H9 (cell line): Measurements from ENCODE around the gene ZNF253. TPM values are rescaled to one million over a fixed set of nuclear protein-coding genes. Genes with fewer than 3 reads are reported as not detected.

Source experiments
- DNase-seq: peaks from one replicate; pipeline ENCODE4 v3.0.0-alpha.2; 2017
- H2AFZ ChIP-seq: one replicate; pipeline ENCODE4 v1.6.1; 2013; ENCODE audit warnings: mild to moderate bottlenecking, low read length, control low read depth, moderate library complexity
- H2AK5ac ChIP-seq: 2 replicates; pipeline ENCODE4 v1.6.1; 2013; ENCODE audit warnings: low read length, control low read depth, mixed read lengths; ENCODE audit not compliant: insufficient read length
- H2BK120ac ChIP-seq: one replicate; pipeline ENCODE4 v1.6.1; 2013; ENCODE audit warnings: low read depth, mild to moderate bottlenecking, low read length, control low read depth, inconsistent platforms; ENCODE audit not compliant: poor library complexity, severe bottlenecking
- H2BK12ac ChIP-seq: 2 replicates; pipeline ENCODE4 v1.6.1; 2013; ENCODE audit warnings: low read length, control low read depth, mixed read lengths, low read depth; ENCODE audit not compliant: insufficient read length
- H2BK15ac ChIP-seq: 2 replicates; pipeline ENCODE4 v1.6.1; 2013; ENCODE audit warnings: low read depth, low read length, control low read depth
- H2BK20ac ChIP-seq: one replicate; pipeline ENCODE4 v1.6.1; 2013; ENCODE audit warnings: low read depth, mild to moderate bottlenecking, low read length, control low read depth, inconsistent platforms; ENCODE audit not compliant: poor library complexity, severe bottlenecking
- H2BK5ac ChIP-seq: 2 replicates; pipeline ENCODE4 v1.6.1; 2013; ENCODE audit warnings: low read length, control low read depth, mixed read lengths; ENCODE audit not compliant: insufficient read length
- H3K14ac ChIP-seq: 2 replicates; pipeline ENCODE4 v1.6.1; 2013; ENCODE audit warnings: low read length, control low read depth; ENCODE audit not compliant: insufficient read depth
- H3K18ac ChIP-seq: 2 replicates; pipeline ENCODE4 v1.6.1; 2013; ENCODE audit warnings: low read depth, mild to moderate bottlenecking, mixed read lengths, low read length, control low read depth; ENCODE audit not compliant: insufficient read length
- H3K23ac ChIP-seq: 2 replicates; pipeline ENCODE4 v1.6.1; 2013; ENCODE audit warnings: low read length, control low read depth, mixed read lengths, low read depth; ENCODE audit not compliant: insufficient read length
- H3K23me2 ChIP-seq: 2 replicates; pipeline ENCODE4 v1.6.1; 2013; ENCODE audit warnings: low read depth, mild to moderate bottlenecking, mixed read lengths, low read length, control low read depth; ENCODE audit not compliant: insufficient read length, poor library complexity, severe bottlenecking
- H3K27ac ChIP-seq: 2 replicates; pipeline ENCODE4 v1.5.1; 2013; ENCODE audit warnings: low read length, control low read depth, mixed read lengths, low read depth; ENCODE audit not compliant: insufficient read length
- H3K27me3 ChIP-seq: 2 replicates; pipeline ENCODE4 v1.6.1; 2013; ENCODE audit warnings: low read length, control low read depth, inconsistent platforms; ENCODE audit not compliant: insufficient read depth
- H3K4ac ChIP-seq: 2 replicates; pipeline ENCODE4 v1.6.1; 2013; ENCODE audit warnings: low read depth, mild to moderate bottlenecking, control low read depth, inconsistent platforms, low read length, moderate library complexity
- H3K4me1 ChIP-seq: 2 replicates; pipeline ENCODE4 v1.6.1; 2013; ENCODE audit warnings: low read length, control low read depth, inconsistent platforms; ENCODE audit not compliant: insufficient read depth
- H3K4me2 ChIP-seq: 2 replicates; pipeline ENCODE4 v1.6.1; 2013; ENCODE audit warnings: low read length, control low read depth, mixed read lengths; ENCODE audit not compliant: insufficient read length, insufficient read depth
- H3K56ac ChIP-seq: 2 replicates; pipeline ENCODE4 v1.6.1; 2013; ENCODE audit warnings: low read depth, mild to moderate bottlenecking, mixed read lengths, low read length, control low read depth; ENCODE audit not compliant: insufficient read length
- H3K79me1 ChIP-seq: 2 replicates; pipeline ENCODE4 v1.6.1; 2013; ENCODE audit warnings: low read depth, mild to moderate bottlenecking, moderate library complexity, low read length, control low read depth, inconsistent platforms; ENCODE audit not compliant: insufficient read depth, poor library complexity, severe bottlenecking
- H3K79me2 ChIP-seq: 2 replicates; pipeline ENCODE4 v1.6.1; 2013; ENCODE audit warnings: low read length, control low read depth, inconsistent platforms; ENCODE audit not compliant: insufficient read depth
- H3K9ac ChIP-seq: 2 replicates; pipeline ENCODE4 v1.6.1; 2013; ENCODE audit warnings: low read length, control low read depth, mixed read lengths; ENCODE audit not compliant: insufficient read length; ENCODE audit errors: extremely low read depth
- H3K9me3 ChIP-seq: one replicate; pipeline ENCODE4 v1.6.1; 2013; ENCODE audit warnings: low read depth, low read length, inconsistent platforms; ENCODE audit not compliant: control insufficient read depth
- H3T11ph ChIP-seq: one replicate; pipeline ENCODE4 v1.6.1; 2013; ENCODE audit warnings: mild to moderate bottlenecking, low read length, control low read depth, inconsistent platforms
- H4K20me1 ChIP-seq: one replicate; pipeline ENCODE4 v1.6.1; 2013; ENCODE audit not compliant: control insufficient read depth, insufficient read length, insufficient read depth
- H4K5ac ChIP-seq: 2 replicates; pipeline ENCODE4 v1.6.1; 2013; ENCODE audit warnings: low read depth, mild to moderate bottlenecking, mixed read lengths, low read length, control low read depth; ENCODE audit not compliant: insufficient read length
- H4K8ac ChIP-seq: replicated peaks from 2 replicates; pipeline ENCODE4 v1.6.1; 2013; ENCODE audit warnings: low read length, control low read depth, mixed read lengths, low read depth; ENCODE audit not compliant: insufficient read length
- H4K91ac ChIP-seq: 2 replicates; pipeline ENCODE4 v1.6.1; 2013; ENCODE audit warnings: low read depth, mild to moderate bottlenecking, moderate library complexity, mixed read lengths, low read length, control low read depth; ENCODE audit not compliant: insufficient read length
- H3K27ac Mint-ChIP-seq, 3 experiments: 2 replicates in 2 of 3; 3 replicates in 1 of 3; pipeline ENCODE4 v1.8.0; 2020 to 2021; ENCODE audit warnings: mixed read lengths in 3 of 3, mild to moderate bottlenecking in 1 of 3, moderate library complexity in 1 of 3
- H3K27me3 Mint-ChIP-seq: 2 replicates; pipeline ENCODE4 v1.8.0; 2021; ENCODE audit warnings: low read depth, mild to moderate bottlenecking, moderate library complexity, mixed read lengths
- H3K36me3 Mint-ChIP-seq, 3 experiments: 2 replicates in 2 of 3; 3 replicates in 1 of 3; pipeline ENCODE4 v1.8.0; 2020 to 2021; ENCODE audit warnings: low read depth in 3 of 3, mixed read lengths in 3 of 3; ENCODE audit not compliant: insufficient read depth in 1 of 3
- H3K4me1 Mint-ChIP-seq, 2 experiments: 2 replicates each; pipeline ENCODE4 v1.8.0; 2020; ENCODE audit warnings: mixed read lengths in 2 of 2
- H3K4me3 Mint-ChIP-seq, 2 experiments: 2 replicates in 1 of 2; 3 replicates in 1 of 2; pipeline ENCODE4 v1.8.0; 2020 to 2021; ENCODE audit warnings: mild to moderate bottlenecking in 2 of 2, mixed read lengths in 2 of 2, moderate library complexity in 1 of 2
- H3K9me3 Mint-ChIP-seq, 2 experiments: 2 replicates in 1 of 2; 3 replicates in 1 of 2; pipeline ENCODE4 v1.8.0; 2020; ENCODE audit warnings: mild to moderate bottlenecking in 2 of 2, mixed read lengths in 2 of 2, moderate library complexity in 1 of 2
- total RNA-seq: library from RNA; stranded (reverse); gene quantifications from 2 replicates; pipeline ENCODE4 v1.2.1, GENCODE V29; 2021
- TF ChIP-seq, protein P1 (sequence below): fragments of 200-600 bp; sonication (generic); conservative IDR thresholded peaks from 3 replicates; pipeline ENCODE4 v1.8.0; 2021; ENCODE audit warnings: antibody characterized with exemption, mild to moderate bottlenecking

The ZNF253 gene
- total RNA-seq, 1 experiment from 2014 or later: 51.0 TPM

DNA sequence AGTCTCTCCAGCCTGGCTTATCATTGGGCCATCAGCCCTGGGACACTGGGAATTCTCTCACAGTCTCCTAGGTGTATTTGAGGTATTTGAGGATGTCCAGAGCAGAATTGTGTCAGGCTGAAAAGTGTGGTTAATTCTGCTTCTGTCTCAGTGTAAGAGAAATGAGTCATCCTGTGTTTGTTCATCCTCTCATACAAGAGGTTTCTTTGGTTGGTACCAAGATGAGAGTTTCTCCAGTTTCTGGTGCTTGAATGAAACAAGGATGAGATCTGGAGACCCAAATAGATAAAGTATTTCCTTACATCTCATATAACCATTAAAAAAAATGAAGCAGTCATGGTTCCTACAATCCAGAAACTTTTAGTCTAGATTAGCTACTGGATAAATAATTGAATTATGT lies 7.7 kb downstream of the ZNF253 start:
- Histone ChIP-seq H2BK5ac (no peak overlapping the region), H3K14ac (no peak overlapping the region), H3K23me2 (no peaks in the 10 kb centered on the region), H3T11ph (no peak overlapping the region), H3K79me1 (peaks cover 3% of the 10 kb centered on the region), H2BK15ac (no peak overlapping the region), H3K9ac (no peak overlapping the region), H2BK12ac (no peak overlapping the region), H4K20me1 (no peaks in the 10 kb centered on the region), H3K4me2 (no peak overlapping the region), H2AK5ac (no peak overlapping the region), H3K9me3 (no peaks in the 10 kb centered on the region), H3K56ac (no peak overlapping the region), H3K4ac (no peak overlapping the region), H3K23ac (no peak overlapping the region), H3K27ac (no peak overlapping the region), H4K91ac (no peak overlapping the region), H4K5ac (no peak overlapping the region), H3K27me3 (no peaks in the 10 kb centered on the region), H2BK20ac (no peak overlapping the region), H4K8ac (no peak overlapping the region), H2BK120ac (no peak overlapping the region), H3K18ac (no peak overlapping the region), H2AFZ (no peak overlapping the region), H3K79me2 (peaks cover 53% of the 10 kb centered on the region), H3K4me1 (no peaks in the 10 kb centered on the region; the same call in 1 of the 2 replicates)
- Mint-ChIP-seq H3K27me3 (no peaks in the 10 kb centered on the region), H3K4me1 (peaks cover 24 to 33% of the 10 kb centered on the region in 2 experiments), H3K4me3 (no peak overlapping the region), H3K27ac (no peak overlapping the region), H3K9me3 (peaks cover 0 to 75% of the 10 kb centered on the region in 2 experiments; a peak in 3 of 5 replicates), H3K36me3 (peaks cover 43 to 74% (median 54%) of the 10 kb centered on the region in 3 experiments)
- TF ChIP-seq, protein P1, sequence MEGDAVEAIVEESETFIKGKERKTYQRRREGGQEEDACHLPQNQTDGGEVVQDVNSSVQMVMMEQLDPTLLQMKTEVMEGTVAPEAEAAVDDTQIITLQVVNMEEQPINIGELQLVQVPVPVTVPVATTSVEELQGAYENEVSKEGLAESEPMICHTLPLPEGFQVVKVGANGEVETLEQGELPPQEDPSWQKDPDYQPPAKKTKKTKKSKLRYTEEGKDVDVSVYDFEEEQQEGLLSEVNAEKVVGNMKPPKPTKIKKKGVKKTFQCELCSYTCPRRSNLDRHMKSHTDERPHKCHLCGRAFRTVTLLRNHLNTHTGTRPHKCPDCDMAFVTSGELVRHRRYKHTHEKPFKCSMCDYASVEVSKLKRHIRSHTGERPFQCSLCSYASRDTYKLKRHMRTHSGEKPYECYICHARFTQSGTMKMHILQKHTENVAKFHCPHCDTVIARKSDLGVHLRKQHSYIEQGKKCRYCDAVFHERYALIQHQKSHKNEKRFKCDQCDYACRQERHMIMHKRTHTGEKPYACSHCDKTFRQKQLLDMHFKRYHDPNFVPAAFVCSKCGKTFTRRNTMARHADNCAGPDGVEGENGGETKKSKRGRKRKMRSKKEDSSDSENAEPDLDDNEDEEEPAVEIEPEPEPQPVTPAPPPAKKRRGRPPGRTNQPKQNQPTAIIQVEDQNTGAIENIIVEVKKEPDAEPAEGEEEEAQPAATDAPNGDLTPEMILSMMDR: no peak
- DNase-seq: no peak
